Fibroblast of mammary gland (primary cell): ENCODE measurements around the gene METTL15.

Source experiments
- DNase-seq: peaks from one replicate; pipeline ENCODE4 v3.0.0-alpha.2; 2010; ENCODE audit warnings: low read depth
- H3K4me3 ChIP-seq: 2 replicates; pipeline ENCODE4 v1.5.1; 2011; ENCODE audit warnings: low read depth, mild to moderate bottlenecking, low read length, moderate library complexity; ENCODE audit not compliant: control insufficient read depth
- CTCF ChIP-seq: conservative IDR thresholded peaks from 2 replicates; pipeline ENCODE4 v1.5.1; 2011; ENCODE audit warnings: low read depth, low read length, inconsistent platforms; ENCODE audit not compliant: control insufficient read depth, insufficient read depth

The METTL15 gene

DNA sequence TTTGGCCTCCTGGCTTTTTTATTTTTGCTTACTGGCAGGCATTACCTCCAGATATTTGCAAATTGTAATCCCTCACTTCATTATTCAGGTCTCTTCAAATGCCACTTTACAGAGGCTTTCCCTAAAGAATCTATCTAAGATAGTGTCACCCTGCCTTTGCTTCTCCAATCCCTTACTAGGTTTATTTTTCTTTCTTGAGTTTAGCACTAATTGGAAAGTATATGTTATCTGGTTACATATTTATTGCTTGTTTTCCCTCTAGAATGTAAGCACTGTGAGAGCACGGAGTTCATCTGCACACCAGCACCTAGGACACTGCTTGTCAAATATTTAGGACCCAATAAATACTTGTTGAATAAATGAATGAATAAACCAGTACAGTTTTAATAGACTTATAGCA, 3.8 kb upstream of the METTL15 start:
- no peak for TF ChIP-seq CTCF
- no peak overlapping the region for H3K4me3 ChIP-seq
- no peak for DNase-seq

DNA sequence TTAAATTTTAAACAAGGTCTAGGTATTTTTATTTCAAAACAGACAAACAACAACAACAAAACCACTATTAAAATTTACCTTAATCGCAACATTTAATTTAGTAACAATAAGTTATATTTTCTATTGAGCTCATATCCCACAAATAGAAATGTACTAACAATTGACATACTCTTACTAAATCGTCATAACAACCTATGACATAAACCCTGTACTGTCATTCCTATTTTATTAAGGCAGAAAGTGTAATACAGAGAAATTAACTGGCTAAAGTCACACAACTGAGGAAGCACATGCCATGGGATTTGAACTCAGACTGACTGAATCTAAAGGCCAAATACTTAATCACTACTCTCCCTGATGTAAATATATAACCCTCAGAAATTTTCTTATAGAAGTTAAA, 3.2 kb upstream of the METTL15 start:
- H3K4me3 ChIP-seq: no peak overlapping the region
- no peak for TF ChIP-seq CTCF
- DNase-seq: no peak

- DNase-seq: no peak
- H3K4me3 ChIP-seq: peak overlapping the region; percentile 96
- no peak for TF ChIP-seq CTCF
These were observed 2.3 kb upstream of the METTL15 start for GRCh38 chr11:28105869-28106268.

DNA sequence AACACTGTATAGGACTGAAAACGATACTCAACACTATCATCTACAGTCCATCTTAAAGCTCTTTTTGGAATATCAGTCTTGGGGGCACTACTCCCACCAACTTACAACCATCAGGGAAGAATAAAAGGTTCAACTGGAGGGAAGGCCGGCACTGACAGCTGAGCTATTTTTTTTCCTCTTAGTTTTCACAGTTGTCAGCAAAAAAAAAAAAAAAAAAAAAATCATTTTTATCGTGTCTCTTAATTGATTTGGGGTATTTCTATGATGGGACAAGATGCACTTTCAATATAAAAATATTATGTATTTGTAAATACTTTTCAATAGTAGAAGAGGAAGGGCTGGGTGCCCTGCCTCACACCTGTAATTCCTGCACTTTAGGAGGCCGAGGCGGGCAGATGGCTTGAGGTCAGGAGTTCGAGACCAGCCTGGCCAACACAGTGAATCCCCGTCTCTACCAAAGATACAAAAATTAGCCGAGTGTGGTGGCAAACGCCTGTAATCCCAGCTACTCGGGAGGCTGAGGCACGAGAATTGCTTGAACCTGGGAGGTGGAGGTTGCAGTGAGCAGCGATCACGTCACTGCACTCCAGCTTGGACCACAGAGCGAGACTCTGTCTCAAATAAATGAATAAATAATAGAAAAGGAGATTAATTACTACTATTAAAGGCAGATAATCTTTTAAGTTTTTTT, 1.7 kb upstream of the METTL15 start:
- H3K4me3 ChIP-seq: peak overlapping the region; percentile 96
- DNase-seq: no peak
- no peak for TF ChIP-seq CTCF

DNA sequence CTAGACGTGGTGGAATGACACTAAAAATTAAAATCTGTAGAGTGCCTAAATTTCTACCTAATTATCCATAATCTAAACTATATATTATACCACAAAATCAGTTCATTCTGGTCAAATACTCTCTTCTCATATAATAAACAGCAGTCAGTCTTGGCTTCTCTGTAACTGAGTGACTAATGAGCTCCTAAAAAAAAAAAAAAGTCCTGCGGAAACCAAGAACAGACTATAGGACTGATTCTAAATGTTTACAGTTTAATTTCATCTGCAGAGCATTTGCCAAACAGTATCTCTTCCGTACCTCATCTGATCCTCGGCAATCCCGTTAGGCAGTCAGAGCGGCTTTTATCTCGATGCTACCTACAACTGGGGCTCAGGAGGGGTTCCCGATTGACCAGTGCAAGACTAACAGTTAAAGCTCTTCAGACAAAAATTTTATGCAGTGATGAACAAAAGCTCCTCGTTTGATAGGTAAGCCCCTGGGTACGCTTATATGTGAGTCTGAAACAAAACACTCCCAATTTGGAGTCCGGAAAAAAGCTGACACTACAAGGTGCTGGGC, 918 bp upstream of the METTL15 start:
- peak; percentile 31 for DNase-seq
- H3K4me3 ChIP-seq: peak overlapping the region; percentile 96
- no peak for TF ChIP-seq CTCF

DNA sequence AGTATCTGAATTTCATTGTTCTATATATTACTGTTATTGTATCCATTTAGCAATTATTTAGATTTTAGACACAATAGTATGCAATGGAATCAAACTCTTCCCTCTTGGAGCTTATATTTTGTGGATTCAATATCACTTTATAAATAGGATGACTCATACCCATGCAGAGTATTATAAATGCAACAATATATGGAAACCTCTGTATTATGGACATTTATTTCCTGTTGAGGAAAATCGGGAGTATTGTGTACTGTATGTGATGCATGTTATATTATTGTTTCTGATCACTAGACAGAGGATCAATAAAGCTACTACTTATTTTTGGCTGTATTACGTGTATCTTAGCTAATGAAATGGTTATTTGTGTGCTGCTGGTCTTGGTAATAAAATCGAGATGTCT, 770 bp downstream of the METTL15 start:
- no peak for TF ChIP-seq CTCF
- no peak for DNase-seq
- peak overlapping the region; percentile 69 for H3K4me3 ChIP-seq
